Measurements from ENCODE around the gene FMC1.
A peak's percentile ranks its signal among the peaks of the same experiment; 100 is the strongest.

Gene FMC1

DNA sequence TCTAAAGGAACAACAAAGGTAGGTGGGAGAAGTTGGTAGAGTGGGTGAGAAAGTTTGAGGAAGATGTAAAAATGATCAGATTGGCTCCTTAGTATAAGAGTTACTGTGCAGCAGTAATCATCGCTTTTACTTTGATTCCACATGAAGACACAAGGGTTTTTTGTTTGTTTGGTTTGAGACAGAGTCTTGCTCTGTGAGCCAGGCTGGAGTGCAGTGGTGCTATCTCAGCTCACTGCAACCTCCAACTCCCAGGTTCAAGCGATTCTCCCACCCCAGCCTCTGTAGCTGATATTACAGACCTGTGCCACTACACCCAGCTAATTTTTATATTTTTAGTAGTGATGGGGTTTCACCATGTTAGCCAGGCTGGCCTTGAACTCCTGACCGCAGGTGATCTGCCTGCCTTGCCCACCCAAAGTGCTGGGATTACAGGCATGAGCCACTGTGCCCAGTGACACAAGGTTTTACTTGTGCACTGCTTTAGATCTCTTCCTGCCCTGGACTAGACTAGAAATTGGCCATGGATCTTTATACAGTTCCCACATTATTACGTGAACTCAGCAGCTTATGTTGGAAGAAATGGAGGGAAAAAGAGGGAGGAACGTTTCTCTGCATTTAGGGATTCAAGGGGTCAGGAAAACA is 29.3 kb downstream of the FMC1 start:
- H3K9me2 ChIP-seq (replicated peaks; ENCODE audit: low read depth, low read length) = no peaks in the 10 kb centered on the region
- peak overlapping the region; percentile 54 for H3K4me2 ChIP-seq (ENCODE audit: low read depth, low read length, poor library complexity, severe bottlenecking)
- no peaks in the 10 kb centered on the region for H3K9me3 ChIP-seq (ENCODE audit: insufficient read depth, low read depth, low read length)
- H3K9ac ChIP-seq (ENCODE audit: low read depth, low read length, poor library complexity, severe bottlenecking) = no peak overlapping the region
- peaks cover 98% of the 10 kb centered on the region for H4K20me1 ChIP-seq (ENCODE audit: insufficient read depth, low read length, poor library complexity, severe bottlenecking)
- no peak overlapping the region for H2AFZ ChIP-seq (ENCODE audit: low read length)
- TF ChIP-seq, protein P1, sequence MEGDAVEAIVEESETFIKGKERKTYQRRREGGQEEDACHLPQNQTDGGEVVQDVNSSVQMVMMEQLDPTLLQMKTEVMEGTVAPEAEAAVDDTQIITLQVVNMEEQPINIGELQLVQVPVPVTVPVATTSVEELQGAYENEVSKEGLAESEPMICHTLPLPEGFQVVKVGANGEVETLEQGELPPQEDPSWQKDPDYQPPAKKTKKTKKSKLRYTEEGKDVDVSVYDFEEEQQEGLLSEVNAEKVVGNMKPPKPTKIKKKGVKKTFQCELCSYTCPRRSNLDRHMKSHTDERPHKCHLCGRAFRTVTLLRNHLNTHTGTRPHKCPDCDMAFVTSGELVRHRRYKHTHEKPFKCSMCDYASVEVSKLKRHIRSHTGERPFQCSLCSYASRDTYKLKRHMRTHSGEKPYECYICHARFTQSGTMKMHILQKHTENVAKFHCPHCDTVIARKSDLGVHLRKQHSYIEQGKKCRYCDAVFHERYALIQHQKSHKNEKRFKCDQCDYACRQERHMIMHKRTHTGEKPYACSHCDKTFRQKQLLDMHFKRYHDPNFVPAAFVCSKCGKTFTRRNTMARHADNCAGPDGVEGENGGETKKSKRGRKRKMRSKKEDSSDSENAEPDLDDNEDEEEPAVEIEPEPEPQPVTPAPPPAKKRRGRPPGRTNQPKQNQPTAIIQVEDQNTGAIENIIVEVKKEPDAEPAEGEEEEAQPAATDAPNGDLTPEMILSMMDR (conservative IDR thresholded peaks at IDR 0.05; ENCODE audit: low read length) = no peak
- no peak for TF ChIP-seq EZH2phosphoT487 (IDR thresholded peaks at IDR 0.05; ENCODE audit: borderline replicate concordance)
- H3F3A ChIP-seq (ENCODE audit: low read depth) = no peaks in the 10 kb centered on the region
- peaks cover 43% of the 10 kb centered on the region; the same call in 1 of the 2 replicates for H3K36me3 ChIP-seq (ENCODE audit: insufficient read depth, low read length)
- H3K4me1 ChIP-seq (ENCODE audit: insufficient read depth, low read length, poor library complexity, severe bottlenecking) = peaks cover 31% of the 10 kb centered on the region
- no peaks in the 10 kb centered on the region for H3K27me3 ChIP-seq (ENCODE audit: insufficient read depth, low read length, poor library complexity, severe bottlenecking)
- peaks cover 100% of the 10 kb centered on the region for H3K79me2 ChIP-seq (ENCODE audit: insufficient read depth, low read length)
- peak overlapping the region; percentile 2 for H3K4me3 ChIP-seq (ENCODE audit: low read length, poor library complexity, severe bottlenecking)

DNA sequence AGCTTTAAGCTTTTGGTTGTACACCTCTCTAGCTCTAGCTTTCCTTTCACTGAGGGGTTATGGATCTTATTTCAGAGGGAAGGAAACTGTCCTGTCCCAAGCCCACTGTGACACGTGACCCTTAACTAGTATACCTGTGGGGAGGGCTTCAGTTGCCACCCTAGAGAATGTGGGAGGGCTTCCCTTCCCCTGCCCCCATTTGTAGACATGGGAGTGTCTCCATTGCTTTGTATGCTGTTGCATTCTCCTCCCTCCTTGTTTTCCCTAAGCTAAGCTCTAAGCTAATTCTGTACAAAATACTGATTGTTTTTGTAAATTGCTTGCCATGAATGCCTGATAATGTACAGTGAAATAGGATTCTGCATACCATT is 29.8 kb downstream of the FMC1 start:
- Histone ChIP-seq H3K79me2 (ENCODE audit: insufficient read depth, low read length) (peaks cover 100% of the 10 kb centered on the region), H3K4me1 (ENCODE audit: insufficient read depth, low read length, poor library complexity, severe bottlenecking) (peaks cover 26% of the 10 kb centered on the region), H3K4me3 (ENCODE audit: low read length, poor library complexity, severe bottlenecking) (peak overlapping the region; percentile 2), H3K4me2 (ENCODE audit: low read depth, low read length, poor library complexity, severe bottlenecking) (peak overlapping the region; percentile 54), H2AFZ (ENCODE audit: low read length) (no peak overlapping the region), H3K9me2 (replicated peaks; ENCODE audit: low read depth, low read length) (no peaks in the 10 kb centered on the region), H3K27me3 (ENCODE audit: insufficient read depth, low read length, poor library complexity, severe bottlenecking) (no peaks in the 10 kb centered on the region), H4K20me1 (ENCODE audit: insufficient read depth, low read length, poor library complexity, severe bottlenecking) (peaks cover 98% of the 10 kb centered on the region), H3K36me3 (ENCODE audit: insufficient read depth, low read length) (peaks cover 43% of the 10 kb centered on the region; the same call in 1 of the 2 replicates), H3K9me3 (ENCODE audit: insufficient read depth, low read depth, low read length) (no peaks in the 10 kb centered on the region), H3K9ac (ENCODE audit: low read depth, low read length, poor library complexity, severe bottlenecking) (no peak overlapping the region), H3F3A (ENCODE audit: low read depth) (no peaks in the 10 kb centered on the region)
- TF ChIP-seq, protein P1 (conservative IDR thresholded peaks at IDR 0.05; ENCODE audit: low read length) = no peak
- no peak for TF ChIP-seq EZH2phosphoT487 (IDR thresholded peaks at IDR 0.05; ENCODE audit: borderline replicate concordance)

DNA sequence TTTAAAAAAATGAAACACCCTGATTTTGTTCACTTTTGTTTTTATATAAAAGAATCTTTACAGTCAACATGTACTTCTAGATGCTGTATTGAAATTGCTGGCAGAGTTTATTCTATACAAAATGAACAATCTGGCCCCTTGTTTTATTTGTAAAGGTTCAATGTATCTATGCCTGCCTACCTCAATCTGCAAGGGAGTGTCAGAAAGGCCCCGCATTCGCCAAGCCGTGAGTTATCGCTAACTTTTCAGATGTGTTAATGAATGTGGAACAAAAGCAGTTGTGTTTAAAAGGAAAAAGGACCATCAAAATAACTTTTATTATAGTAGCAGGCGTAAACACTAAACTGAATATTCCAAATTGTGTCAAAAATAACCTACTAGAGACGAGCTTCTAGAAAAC is 33.1 kb downstream of the FMC1 start:
- no peaks in the 10 kb centered on the region for H3K27me3 ChIP-seq (ENCODE audit: insufficient read depth, low read length, poor library complexity, severe bottlenecking)
- TF ChIP-seq, protein P1 (conservative IDR thresholded peaks at IDR 0.05; ENCODE audit: low read length) = no peak
- TF ChIP-seq EZH2phosphoT487 (IDR thresholded peaks at IDR 0.05; ENCODE audit: borderline replicate concordance) = no peak
- H3K9me2 ChIP-seq (replicated peaks; ENCODE audit: low read depth, low read length) = no peaks in the 10 kb centered on the region
- H4K20me1 ChIP-seq (ENCODE audit: insufficient read depth, low read length, poor library complexity, severe bottlenecking) = peaks cover 82% of the 10 kb centered on the region
- no peak overlapping the region for H3K4me3 ChIP-seq (ENCODE audit: low read length, poor library complexity, severe bottlenecking)
- H2AFZ ChIP-seq (ENCODE audit: low read length) = no peak overlapping the region
- no peak overlapping the region for H3K4me2 ChIP-seq (ENCODE audit: low read depth, low read length, poor library complexity, severe bottlenecking)
- peaks cover 54% of the 10 kb centered on the region for H3K36me3 ChIP-seq (ENCODE audit: insufficient read depth, low read length)
- H3K79me2 ChIP-seq (ENCODE audit: insufficient read depth, low read length) = peaks cover 89% of the 10 kb centered on the region
- H3K9ac ChIP-seq (ENCODE audit: low read depth, low read length, poor library complexity, severe bottlenecking) = no peak overlapping the region
- peaks cover 19% of the 10 kb centered on the region for H3K4me1 ChIP-seq (ENCODE audit: insufficient read depth, low read length, poor library complexity, severe bottlenecking)
- no peaks in the 10 kb centered on the region for H3F3A ChIP-seq (ENCODE audit: low read depth)
- no peaks in the 10 kb centered on the region for H3K9me3 ChIP-seq (ENCODE audit: insufficient read depth, low read depth, low read length)
